Sigmoid colon (tissue), 7 donors: ENCODE measurements around the gene ATP12A. TPM values are rescaled to one million over a fixed set of nuclear protein-coding genes. Genes with fewer than 3 reads are reported as not detected.

Experiments used
- DNase-seq: peaks from one replicate; pipeline ENCODE4 v3.0.0-alpha.2; 2019
- H3K27ac ChIP-seq, 4 donors: fragments of 200-600 bp; sonication (generic); one replicate each; pipeline ENCODE4 v1.5.1; 2016 to 2019; ENCODE audit warnings: mild to moderate bottlenecking in 1 of 4
- H3K27me3 ChIP-seq, 3 donors: fragments of 200-600 bp; sonication (generic); one replicate each; pipeline ENCODE4 v1.5.1; 2019; ENCODE audit warnings: mild to moderate bottlenecking in 1 of 3
- H3K36me3 ChIP-seq, 4 donors: fragments of 200-600 bp; sonication (generic); one replicate each; pipeline ENCODE4 v1.5.1; 2016 to 2019
- H3K4me1 ChIP-seq, 4 donors: fragments of 200-600 bp; sonication (generic); one replicate each; pipeline ENCODE4 v1.5.1; 2017 to 2019
- H3K4me3 ChIP-seq, 4 donors: fragments of 200-600 bp; sonication (generic); one replicate each; pipeline ENCODE4 v1.5.1; 2017 to 2019; ENCODE audit warnings: mild to moderate bottlenecking in 2 of 4, moderate library complexity in 1 of 4
- H3K9me3 ChIP-seq, 4 donors: fragments of 200-600 bp in 3 of 4; sonication (generic) in 3 of 4; one replicate each; pipeline versions ENCODE4 v1.5.1 to v1.6.1; 2013 to 2019
- EP300 ChIP-seq, 4 donors: sonication (generic); formaldehyde crosslinking; IDR thresholded peaks; one replicate each; pipeline ENCODE4 v1.6.1; 2017; ENCODE audit warnings: antibody characterized with exemption in 4 of 4
- POLR2A ChIP-seq, 2 donors: fragments of 450-650 bp; IDR thresholded peaks; one replicate each; pipeline ENCODE4 v1.6.1; 2016; ENCODE audit warnings: antibody characterized with exemption in 2 of 2, mild to moderate bottlenecking in 2 of 2, moderate library complexity in 2 of 2
- POLR2AphosphoS5 ChIP-seq, 4 donors: sonication (generic); formaldehyde crosslinking; IDR thresholded peaks; one replicate each; pipeline ENCODE4 v1.6.1; 2017; ENCODE audit warnings: antibody characterized with exemption in 4 of 4
- WGBS, 2 donors: extraction: QIAGEN DNeasy Blood & Tissue Kit; methylation state at CpG; one replicate each; pipeline ENCODE4 v1.1.7; 2013; 5-methylcytosine and 5-hydroxymethylcytosine counted together
- intact Hi-C: fragments of 100-400 bp; cut with DNase I; formaldehyde crosslinking; loops from one replicate; pipeline ENCODE4 v1.15.1; 2023
- polyA plus RNA-seq, 3 donors: library from polyadenylated mRNA; stranded (reverse); fragments of 200-250 nt; gene quantifications; one replicate each; pipeline ENCODE4 v1.2.3, GENCODE V29; 2013
- total RNA-seq, 4 donors: library from RNA; depleted of rRNA; stranded (reverse); fragments of >200 nt; gene quantifications; one replicate each; pipeline ENCODE4 v1.1.0, GENCODE V29; 2016
- TF ChIP-seq, protein P1 (sequence below), 4 experiments: fragments of 450-650 bp in 3 of 4; fragments of 200-600 bp in 1 of 4; IDR thresholded peaks; one replicate each; pipeline ENCODE4 v1.5.1; 2016 to 2019; ENCODE audit warnings: antibody characterized with exemption in 4 of 4, mild to moderate bottlenecking in 3 of 4, moderate library complexity in 2 of 4
- donor health status: healthy with polysubstance abuse.
- donor health status: Bipolar disorder and iron deficiency.
- donor health status: healthy.

Gene ATP12A
- total and polyA plus RNA-seq, 7 donors: not detected

DNA sequence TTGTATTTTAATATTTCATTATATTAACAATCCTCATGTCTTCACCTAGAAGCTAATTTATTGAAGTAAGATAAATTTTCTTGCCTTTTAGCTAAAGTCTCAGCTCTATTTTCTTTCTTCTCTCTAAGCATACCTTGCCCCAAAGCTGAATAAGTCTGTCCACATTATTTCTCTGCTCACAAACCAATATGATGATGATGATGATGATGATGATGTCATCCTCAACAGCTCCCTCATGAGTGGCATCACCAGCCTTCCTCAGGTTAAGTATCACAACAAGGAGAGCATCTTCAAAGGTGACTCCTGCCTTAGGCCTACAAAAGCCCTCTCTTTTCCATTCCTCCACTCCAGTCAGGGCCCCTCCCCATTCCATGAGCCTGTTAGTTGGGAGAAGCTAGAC is 31.9 kb upstream of the ATP12A start:
- intact Hi-C loops: no loop called here
- no peak for DNase-seq
- Histone ChIP-seq H3K4me3 (no peak overlapping the region), H3K4me1 (no peaks in the 10 kb centered on the region), H3K27ac (no peak overlapping the region), H3K27me3 (no peaks in the 10 kb centered on the region), H3K9me3 (no peaks in the 10 kb centered on the region), H3K36me3 (no peaks in the 10 kb centered on the region)
- TF ChIP-seq POLR2A (IDR thresholded peaks at IDR 0.05) (no peak), POLR2AphosphoS5 (IDR thresholded peaks at IDR 0.05) (no peak), EP300 (IDR thresholded peaks at IDR 0.05) (no peak)
- TF ChIP-seq, protein P1, sequence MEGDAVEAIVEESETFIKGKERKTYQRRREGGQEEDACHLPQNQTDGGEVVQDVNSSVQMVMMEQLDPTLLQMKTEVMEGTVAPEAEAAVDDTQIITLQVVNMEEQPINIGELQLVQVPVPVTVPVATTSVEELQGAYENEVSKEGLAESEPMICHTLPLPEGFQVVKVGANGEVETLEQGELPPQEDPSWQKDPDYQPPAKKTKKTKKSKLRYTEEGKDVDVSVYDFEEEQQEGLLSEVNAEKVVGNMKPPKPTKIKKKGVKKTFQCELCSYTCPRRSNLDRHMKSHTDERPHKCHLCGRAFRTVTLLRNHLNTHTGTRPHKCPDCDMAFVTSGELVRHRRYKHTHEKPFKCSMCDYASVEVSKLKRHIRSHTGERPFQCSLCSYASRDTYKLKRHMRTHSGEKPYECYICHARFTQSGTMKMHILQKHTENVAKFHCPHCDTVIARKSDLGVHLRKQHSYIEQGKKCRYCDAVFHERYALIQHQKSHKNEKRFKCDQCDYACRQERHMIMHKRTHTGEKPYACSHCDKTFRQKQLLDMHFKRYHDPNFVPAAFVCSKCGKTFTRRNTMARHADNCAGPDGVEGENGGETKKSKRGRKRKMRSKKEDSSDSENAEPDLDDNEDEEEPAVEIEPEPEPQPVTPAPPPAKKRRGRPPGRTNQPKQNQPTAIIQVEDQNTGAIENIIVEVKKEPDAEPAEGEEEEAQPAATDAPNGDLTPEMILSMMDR (IDR thresholded peaks at IDR 0.05): no peak

DNA sequence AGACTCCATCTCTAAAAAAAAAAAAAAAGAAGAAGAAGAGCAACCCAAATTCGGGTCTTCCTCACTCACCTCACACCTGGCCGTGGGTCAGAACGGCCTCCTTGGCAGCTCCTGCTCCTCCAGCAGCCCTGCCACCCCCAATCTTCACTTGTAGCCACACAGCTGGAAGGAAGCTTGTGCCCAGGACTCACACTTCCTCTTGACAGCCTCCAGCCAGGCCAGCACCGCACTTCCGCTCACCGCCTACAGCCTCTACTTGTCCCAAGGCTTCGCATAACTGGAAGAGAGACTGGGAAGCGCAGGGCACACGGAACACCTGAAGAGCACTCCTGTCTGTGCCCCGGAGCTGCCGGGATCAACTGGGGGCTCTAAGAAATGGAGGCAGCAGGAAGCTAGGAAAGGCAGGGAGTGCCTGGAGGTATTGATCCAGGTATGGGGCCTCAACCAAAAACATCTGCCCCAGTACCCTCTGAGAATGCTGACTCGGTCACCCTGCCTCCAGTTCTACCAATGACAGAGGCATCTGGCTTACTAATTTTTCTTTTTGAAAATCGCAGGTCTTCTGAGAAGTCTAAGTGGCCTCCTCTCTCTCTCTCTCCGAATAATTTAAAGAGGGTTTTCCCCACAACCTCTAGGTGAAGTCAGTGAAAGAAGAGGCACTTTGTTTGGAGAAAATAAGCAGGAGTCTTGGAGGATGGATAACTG is 31.1 kb upstream of the ATP12A start:
- no peaks in the 10 kb centered on the region for H3K36me3 ChIP-seq
- DNase-seq: no peak
- H3K27ac ChIP-seq: no peak overlapping the region
- 86 to 87% methylated on average over 14 of the region's 14 CpGs for WGBS, 2 donors
- intact Hi-C loops: no loop called here
- TF ChIP-seq POLR2A (IDR thresholded peaks at IDR 0.05) (no peak), EP300 (IDR thresholded peaks at IDR 0.05) (no peak), POLR2AphosphoS5 (IDR thresholded peaks at IDR 0.05) (no peak)
- TF ChIP-seq, protein P1 (IDR thresholded peaks at IDR 0.05): no peak
- no peaks in the 10 kb centered on the region for H3K27me3 ChIP-seq
- H3K4me1 ChIP-seq: no peaks in the 10 kb centered on the region
- no peak overlapping the region for H3K4me3 ChIP-seq
- no peaks in the 10 kb centered on the region for H3K9me3 ChIP-seq

DNA sequence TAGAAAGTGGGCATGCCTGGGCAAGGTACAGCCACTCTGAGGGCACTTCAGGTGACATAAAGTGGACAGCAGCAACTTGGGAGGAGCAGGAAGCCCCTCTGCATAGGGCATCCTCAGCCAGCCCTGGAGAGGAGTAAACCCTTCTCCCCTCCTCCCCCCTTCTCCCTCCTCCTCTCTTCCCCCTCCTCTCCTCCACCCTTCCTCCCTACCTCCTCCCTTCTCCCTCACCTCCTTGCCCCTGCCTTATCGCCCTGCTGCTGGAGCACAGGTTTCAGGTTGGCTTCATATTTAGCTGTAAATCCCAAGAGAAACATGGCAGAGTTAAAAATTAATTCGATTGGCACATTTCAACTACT is 30.5 kb upstream of the ATP12A start:
- Histone ChIP-seq H3K36me3 (no peaks in the 10 kb centered on the region), H3K4me3 (no peak overlapping the region), H3K9me3 (no peaks in the 10 kb centered on the region), H3K27ac (no peak overlapping the region), H3K4me1 (no peaks in the 10 kb centered on the region), H3K27me3 (no peaks in the 10 kb centered on the region)
- TF ChIP-seq POLR2AphosphoS5 (IDR thresholded peaks at IDR 0.05) (no peak), EP300 (IDR thresholded peaks at IDR 0.05) (no peak), POLR2A (IDR thresholded peaks at IDR 0.05) (no peak)
- TF ChIP-seq, protein P1 (IDR thresholded peaks at IDR 0.05): no peak
- 18 to 58% methylated on average over 2 of the region's 2 CpGs for WGBS, 2 donors
- intact Hi-C loops: no loop called here
- DNase-seq: no peak

DNA sequence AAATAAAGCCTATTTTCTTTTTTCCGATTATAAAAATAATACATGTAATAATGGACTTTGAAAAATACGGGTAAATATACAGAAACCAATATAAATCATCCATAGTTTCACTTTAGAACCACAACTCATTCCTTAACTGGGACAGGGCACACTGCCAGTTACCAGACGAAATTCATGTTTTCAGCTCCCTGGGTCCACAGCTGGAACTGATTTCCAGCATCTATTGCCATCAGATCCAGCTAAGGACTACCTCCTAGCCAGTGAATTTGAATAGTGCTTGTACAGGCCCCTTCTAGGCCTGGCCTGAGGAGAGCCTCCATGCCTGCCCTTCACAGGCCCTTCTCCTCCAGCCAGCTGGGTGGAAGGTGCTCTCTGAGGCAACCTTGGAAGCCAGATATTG is 30.0 kb upstream of the ATP12A start:
- TF ChIP-seq, protein P1 (IDR thresholded peaks at IDR 0.05): no peak
- TF ChIP-seq POLR2AphosphoS5 (IDR thresholded peaks at IDR 0.05) (no peak), EP300 (IDR thresholded peaks at IDR 0.05) (no peak), POLR2A (IDR thresholded peaks at IDR 0.05) (no peak)
- Histone ChIP-seq H3K4me1 (no peaks in the 10 kb centered on the region), H3K27me3 (no peaks in the 10 kb centered on the region), H3K9me3 (no peaks in the 10 kb centered on the region), H3K4me3 (no peak overlapping the region), H3K27ac (no peak overlapping the region), H3K36me3 (no peaks in the 10 kb centered on the region)
- WGBS, 2 donors: 17 to 50% methylated on average over 3 of the region's 3 CpGs
- intact Hi-C loops: no loop called here
- no peak for DNase-seq
